ENCODE data around the gene PEX10.
"Not testable (repeated sequence)": the region's sequence is repeated elsewhere in the genome, so short reads cannot be mapped to it uniquely, and the experiment has no call there.

The PEX10 gene

GRCh38 chr1:2412395-2412772 is at the start of gene PEX10:
PEX10 (minus strand) TSS chr1:2412564; CDS start chr1:2412502, 62 bp downstream.
- DNase-seq = peak; percentile 98 to 100

GRCh38 chr1:2460996-2461751 is 48.8 kb upstream of the PEX10 start:
- no peak for DNase-seq

GRCh38 chr1:2460203-2460602 is 47.8 kb upstream of the PEX10 start:
- DNase-seq = no peak

GRCh38 chr1:2459757-2460156 is 47.4 kb upstream of the PEX10 start:
- DNase-seq = no peak

GRCh38 chr1:2459102-2459753 is 46.9 kb upstream of the PEX10 start:
- DNase-seq = not testable (repeated sequence)

- no peak for DNase-seq
These were observed 46.3 kb upstream of the PEX10 start for GRCh38 chr1:2458687-2459086.

GRCh38 chr1:2457444-2457843 is 45.1 kb upstream of the PEX10 start:
- DNase-seq = no peak

- DNase-seq = no peak
These were observed 43.4 kb upstream of the PEX10 start for GRCh38 chr1:2455757-2456156.

GRCh38 chr1:2454227-2454626 is 41.9 kb upstream of the PEX10 start:
- DNase-seq = no peak

- no peak for DNase-seq
These were observed 40.6 kb upstream of the PEX10 start for GRCh38 chr1:2452932-2453315.

- DNase-seq = no peak
These were observed 40.0 kb upstream of the PEX10 start for GRCh38 chr1:2452201-2452931.

- no peak for DNase-seq
These were observed 39.4 kb upstream of the PEX10 start for GRCh38 chr1:2451741-2452140.

GRCh38 chr1:2449636-2450454 is 37.5 kb upstream of the PEX10 start:
- DNase-seq = no peak

GRCh38 chr1:2448098-2448445 is 35.7 kb upstream of the PEX10 start:
- DNase-seq = no peak

GRCh38 chr1:2447276-2448097 is 35.1 kb upstream of the PEX10 start:
- no peak for DNase-seq

GRCh38 chr1:2446861-2447260 is 34.5 kb upstream of the PEX10 start:
- no peak for DNase-seq

- DNase-seq = no peak
These were observed 34.0 kb upstream of the PEX10 start for GRCh38 chr1:2446394-2446793.

GRCh38 chr1:2445823-2446215 is 33.5 kb upstream of the PEX10 start:
- no peak for DNase-seq

GRCh38 chr1:2445162-2445822 is 32.9 kb upstream of the PEX10 start:
- DNase-seq = no peak

GRCh38 chr1:2444138-2444591 is 31.8 kb upstream of the PEX10 start:
- no peak for DNase-seq

GRCh38 chr1:2443277-2444137 is 31.1 kb upstream of the PEX10 start:
- peak; percentile 10 to 17 for DNase-seq
